Smooth muscle cell (in vitro differentiated cells): ENCODE measurements around the gene HPS1. TPM values are rescaled to one million over a fixed set of nuclear protein-coding genes. Genes with fewer than 3 reads are reported as not detected.

Experiments used
- DNase-seq: peaks from one replicate; lab custom pipeline; 2025; ENCODE audit not compliant: unreplicated experiment; lab: John Stamatoyannopoulos, UW
- H2AFZ ChIP-seq: fragments of 200-600 bp; sonication (generic); 2 replicates; pipeline ENCODE4 v1.6.0; 2016; ENCODE audit warnings: antibody characterized with exemption, low read depth, mild to moderate bottlenecking
- H3F3A ChIP-seq: fragments of 200-600 bp; sonication (generic); 2 replicates; pipeline ENCODE4 v1.6.0; 2017; ENCODE audit warnings: antibody characterized with exemption, low read depth
- H3K27ac ChIP-seq: fragments of 200-600 bp; sonication (generic); 2 replicates; pipeline ENCODE4 v1.5.1; 2016; ENCODE audit warnings: low read depth, mild to moderate bottlenecking
- H3K27me3 ChIP-seq: fragments of 200-600 bp; sonication (generic); 2 replicates; pipeline ENCODE4 v1.6.1; 2016; ENCODE audit warnings: low read depth, mild to moderate bottlenecking
- H3K36me3 ChIP-seq: fragments of 200-600 bp; sonication (generic); 2 replicates; pipeline ENCODE4 v1.5.1; 2016; ENCODE audit warnings: low read depth
- H3K4me1 ChIP-seq: fragments of 200-600 bp; sonication (generic); 2 replicates; pipeline ENCODE4 v1.5.1; 2016; ENCODE audit warnings: low read depth
- H3K4me2 ChIP-seq: fragments of 200-600 bp; sonication (generic); 2 replicates; pipeline ENCODE4 v1.6.0; 2016; ENCODE audit warnings: mild to moderate bottlenecking
- H3K4me3 ChIP-seq: fragments of 200-600 bp; sonication (generic); 2 replicates; pipeline ENCODE4 v1.5.1; 2016; ENCODE audit warnings: mild to moderate bottlenecking
- H3K79me2 ChIP-seq: fragments of 200-600 bp; sonication (generic); 2 replicates; pipeline ENCODE4 v1.6.0; 2016; ENCODE audit warnings: low read depth, mild to moderate bottlenecking
- H3K9ac ChIP-seq: fragments of 200-600 bp; sonication (generic); 2 replicates; pipeline ENCODE4 v1.6.0; 2016; ENCODE audit warnings: low read depth
- H3K9me3 ChIP-seq: fragments of 200-600 bp; sonication (generic); replicated peaks from 2 replicates; pipeline ENCODE4 v1.5.1; 2016; ENCODE audit warnings: low read depth
- H4K20me1 ChIP-seq: fragments of 200-600 bp; sonication (generic); 2 replicates; pipeline ENCODE4 v1.6.0; 2016; ENCODE audit warnings: low read depth
- WGBS: methylation state at CpG from one replicate; pipeline ENCODE4 v1.1.7; 2016; ENCODE audit warnings: low lambda C conversion rate; 5-methylcytosine and 5-hydroxymethylcytosine counted together
- polyA plus RNA-seq: library from polyadenylated mRNA; unstranded; fragments of >200 nt; fragmentation: Nextera tagmentation; extraction: Ambion mirVana; gene quantifications from 2 replicates; pipeline ENCODE4 v1.2.1, GENCODE V29; 2016
- total RNA-seq: library from RNA; depleted of rRNA; stranded (reverse); fragments of >200 nt; gene quantifications from 2 replicates; pipeline ENCODE4 v1.2.3, GENCODE V29; 2014
- TF ChIP-seq, protein P1 (sequence below): fragments of 200-600 bp; sonication (generic); IDR thresholded peaks from 2 replicates; pipeline ENCODE4 v1.5.1; 2017; ENCODE audit warnings: borderline replicate concordance, mild to moderate bottlenecking, antibody characterized with exemption; ENCODE audit not compliant: insufficient read depth, poor library complexity, severe bottlenecking

Gene HPS1
- total and polyA plus RNA-seq, 2 experiments from 2014 or later: 11.5 to 35.6 TPM

DNA sequence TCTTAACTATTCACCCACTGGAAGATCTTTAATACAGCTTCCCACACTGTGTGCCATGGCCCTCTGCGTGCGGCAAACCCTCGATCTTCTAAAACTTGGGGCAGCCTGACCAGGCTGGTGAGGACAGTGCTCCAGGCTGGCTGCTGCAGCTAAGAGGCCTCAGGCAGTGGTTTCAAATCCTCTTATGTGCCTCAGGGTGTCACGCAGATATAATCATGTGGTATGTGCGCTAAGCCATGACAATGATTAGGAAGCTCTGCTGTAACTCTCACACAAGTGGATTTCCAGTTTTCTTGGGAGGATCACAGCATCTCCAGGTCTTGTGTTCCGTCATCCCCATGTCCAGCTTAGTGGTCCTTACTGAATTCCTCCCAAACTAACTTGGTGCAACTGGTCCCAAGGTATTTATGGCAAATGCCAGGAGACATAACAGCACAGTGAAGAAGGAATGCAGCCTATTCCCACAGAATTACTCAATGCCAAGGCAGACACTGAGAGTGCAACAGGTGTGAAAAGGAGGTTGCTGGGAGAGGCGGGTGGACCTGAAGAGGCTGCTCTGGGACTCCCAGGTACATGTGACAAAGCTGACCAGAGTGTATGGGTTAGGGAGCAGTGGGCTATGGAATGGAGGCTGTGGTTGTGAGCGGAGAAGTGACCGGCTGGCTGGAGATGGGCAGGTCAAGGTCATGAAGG is 2.3 kb downstream of the HPS1 start:
- H3K4me2 ChIP-seq: no peak overlapping the region
- TF ChIP-seq, protein P1, sequence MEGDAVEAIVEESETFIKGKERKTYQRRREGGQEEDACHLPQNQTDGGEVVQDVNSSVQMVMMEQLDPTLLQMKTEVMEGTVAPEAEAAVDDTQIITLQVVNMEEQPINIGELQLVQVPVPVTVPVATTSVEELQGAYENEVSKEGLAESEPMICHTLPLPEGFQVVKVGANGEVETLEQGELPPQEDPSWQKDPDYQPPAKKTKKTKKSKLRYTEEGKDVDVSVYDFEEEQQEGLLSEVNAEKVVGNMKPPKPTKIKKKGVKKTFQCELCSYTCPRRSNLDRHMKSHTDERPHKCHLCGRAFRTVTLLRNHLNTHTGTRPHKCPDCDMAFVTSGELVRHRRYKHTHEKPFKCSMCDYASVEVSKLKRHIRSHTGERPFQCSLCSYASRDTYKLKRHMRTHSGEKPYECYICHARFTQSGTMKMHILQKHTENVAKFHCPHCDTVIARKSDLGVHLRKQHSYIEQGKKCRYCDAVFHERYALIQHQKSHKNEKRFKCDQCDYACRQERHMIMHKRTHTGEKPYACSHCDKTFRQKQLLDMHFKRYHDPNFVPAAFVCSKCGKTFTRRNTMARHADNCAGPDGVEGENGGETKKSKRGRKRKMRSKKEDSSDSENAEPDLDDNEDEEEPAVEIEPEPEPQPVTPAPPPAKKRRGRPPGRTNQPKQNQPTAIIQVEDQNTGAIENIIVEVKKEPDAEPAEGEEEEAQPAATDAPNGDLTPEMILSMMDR: no peak
- H2AFZ ChIP-seq: no peak overlapping the region
- no peaks in the 10 kb centered on the region for H3K27me3 ChIP-seq
- no peaks in the 10 kb centered on the region for H4K20me1 ChIP-seq
- no peaks in the 10 kb centered on the region for H3K79me2 ChIP-seq
- no peak overlapping the region for H3K9ac ChIP-seq
- H3K4me1 ChIP-seq: no peaks in the 10 kb centered on the region
- DNase-seq: no peak
- H3F3A ChIP-seq: no peaks in the 10 kb centered on the region
- 84% methylated on average over 9 of the region's 9 CpGs for WGBS
- no peaks in the 10 kb centered on the region for H3K9me3 ChIP-seq
- no peak overlapping the region for H3K4me3 ChIP-seq
- H3K36me3 ChIP-seq: peaks cover 13% of the 10 kb centered on the region
- no peak overlapping the region for H3K27ac ChIP-seq

DNA sequence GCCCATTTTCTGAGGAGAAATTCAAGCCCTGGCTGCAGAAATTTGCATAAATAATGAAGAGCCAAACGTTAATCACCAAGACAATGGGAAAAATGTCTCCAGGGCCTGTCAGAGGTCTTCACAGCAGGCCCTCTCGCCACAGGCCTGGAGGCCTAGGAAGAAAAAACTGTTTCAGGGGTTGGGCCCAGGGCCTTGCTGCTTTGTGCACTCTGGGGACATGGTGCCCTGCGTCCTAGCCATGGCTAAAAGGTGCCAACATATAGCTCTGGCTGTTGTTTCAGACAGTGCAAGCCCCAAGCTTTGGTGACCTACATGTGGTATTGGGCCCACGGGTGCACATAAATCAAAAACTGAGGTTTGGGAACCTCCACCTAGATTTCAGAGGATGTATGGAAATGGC is 8.0 kb downstream of the HPS1 start:
- H3K27me3 ChIP-seq: no peaks in the 10 kb centered on the region
- H3F3A ChIP-seq: no peaks in the 10 kb centered on the region
- TF ChIP-seq, protein P1: no peak
- no peaks in the 10 kb centered on the region for H3K9me3 ChIP-seq
- DNase-seq: no peak
- 91% methylated on average over 4 of the region's 4 CpGs for WGBS
- H3K4me3 ChIP-seq: no peak overlapping the region
- H2AFZ ChIP-seq: no peak overlapping the region
- no peak overlapping the region for H3K4me2 ChIP-seq
- no peaks in the 10 kb centered on the region for H3K4me1 ChIP-seq
- peaks cover 13% of the 10 kb centered on the region for H3K36me3 ChIP-seq
- no peaks in the 10 kb centered on the region for H4K20me1 ChIP-seq
- no peaks in the 10 kb centered on the region for H3K79me2 ChIP-seq
- H3K9ac ChIP-seq: no peak overlapping the region
- H3K27ac ChIP-seq: no peak overlapping the region

DNA sequence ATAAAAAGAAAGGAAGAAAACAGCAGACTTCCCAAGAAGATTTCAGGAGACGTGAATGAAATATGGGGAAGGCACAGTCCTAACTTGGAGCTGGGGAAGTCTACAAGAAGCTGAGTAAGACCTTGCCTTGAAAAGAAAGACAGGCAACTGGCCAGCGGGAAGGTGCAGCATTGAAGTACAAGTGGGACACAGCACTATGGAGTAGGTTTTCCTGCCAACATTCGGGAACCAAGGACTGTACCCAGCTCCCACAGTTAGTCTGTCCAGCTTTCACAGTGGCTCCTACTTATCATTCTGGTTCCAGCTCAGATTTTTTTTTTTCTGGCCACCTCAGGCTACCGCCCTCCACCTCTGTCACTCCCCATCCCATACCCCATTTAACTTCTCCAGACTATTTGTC is 10.0 kb downstream of the HPS1 start:
- peaks cover 12% of the 10 kb centered on the region for H3K36me3 ChIP-seq
- 96% methylated on average over 4 of the region's 4 CpGs for WGBS
- TF ChIP-seq, protein P1: no peak

DNA sequence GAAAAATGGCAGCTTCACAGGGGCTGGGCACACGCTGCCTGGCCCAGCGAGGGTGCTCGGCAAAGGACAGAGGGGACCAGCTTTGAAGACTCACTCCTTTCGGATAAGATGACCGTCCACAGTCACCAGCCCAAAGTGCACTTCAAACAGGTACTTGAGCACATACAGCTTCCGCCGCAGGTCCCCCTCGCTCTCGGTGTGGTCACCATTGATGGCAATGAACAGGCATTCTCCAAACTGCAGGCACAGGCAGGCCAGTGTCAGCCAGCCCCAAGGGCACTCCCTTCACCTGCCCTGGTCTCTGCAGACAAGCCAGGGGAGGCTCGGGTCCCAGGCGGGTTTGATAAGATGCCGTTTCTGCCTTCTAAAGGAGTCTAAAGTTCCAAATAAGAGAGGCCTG is 11.6 kb downstream of the HPS1 start:
- no peaks in the 10 kb centered on the region for H3K27me3 ChIP-seq
- no peak overlapping the region for H3K4me2 ChIP-seq
- no peaks in the 10 kb centered on the region for H3K79me2 ChIP-seq
- H3K9ac ChIP-seq: no peak overlapping the region
- H3K9me3 ChIP-seq: peaks cover 5% of the 10 kb centered on the region
- no peak overlapping the region for H3K27ac ChIP-seq
- H3F3A ChIP-seq: no peaks in the 10 kb centered on the region
- no peak overlapping the region for H3K4me3 ChIP-seq
- TF ChIP-seq, protein P1: no peak
- 96% methylated on average over 12 of the region's 12 CpGs for WGBS
- H4K20me1 ChIP-seq: no peaks in the 10 kb centered on the region
- H2AFZ ChIP-seq: no peak overlapping the region
- no peak for DNase-seq
- peaks cover 8% of the 10 kb centered on the region for H3K36me3 ChIP-seq
- H3K4me1 ChIP-seq: no peaks in the 10 kb centered on the region

More for the DNA sequence above, 10.0 kb downstream of the HPS1 start:
- no peak overlapping the region for H2AFZ ChIP-seq
- no peaks in the 10 kb centered on the region for H3K79me2 ChIP-seq
- no peak overlapping the region for H3K9ac ChIP-seq
- no peaks in the 10 kb centered on the region for H3K4me1 ChIP-seq
- H3K9me3 ChIP-seq: peaks cover 5% of the 10 kb centered on the region
- no peak overlapping the region for H3K27ac ChIP-seq
- H3K4me2 ChIP-seq: no peak overlapping the region
- H3K4me3 ChIP-seq: no peak overlapping the region
- no peaks in the 10 kb centered on the region for H3K27me3 ChIP-seq
- no peak for DNase-seq
- H4K20me1 ChIP-seq: no peaks in the 10 kb centered on the region
- H3F3A ChIP-seq: no peaks in the 10 kb centered on the region
